Measurements from ENCODE around the gene ITGA7.

- no peak for TF ChIP-seq CTCF (IDR thresholded peaks at IDR 0.05)
- no peak for TF ChIP-seq POLR2A (IDR thresholded peaks at IDR 0.05)
- no peak for TF ChIP-seq POLR2AphosphoS5 (IDR thresholded peaks at IDR 0.05)
Observed at GRCh38 chr12:55652352-55652751, 55.4 kb downstream of the ITGA7 start.
